HG02642 (cell line): Measurements from ENCODE around the gene NUTF2.

Experiments used
- ATAC-seq: cut with Tn5 transposase; IDR thresholded peaks from one replicate; pipeline ENCODE4 v1.9.1; 2021; ENCODE audit warnings: mild to moderate bottlenecking; ENCODE audit not compliant: unreplicated experiment, poor library complexity

The NUTF2 gene

DNA sequence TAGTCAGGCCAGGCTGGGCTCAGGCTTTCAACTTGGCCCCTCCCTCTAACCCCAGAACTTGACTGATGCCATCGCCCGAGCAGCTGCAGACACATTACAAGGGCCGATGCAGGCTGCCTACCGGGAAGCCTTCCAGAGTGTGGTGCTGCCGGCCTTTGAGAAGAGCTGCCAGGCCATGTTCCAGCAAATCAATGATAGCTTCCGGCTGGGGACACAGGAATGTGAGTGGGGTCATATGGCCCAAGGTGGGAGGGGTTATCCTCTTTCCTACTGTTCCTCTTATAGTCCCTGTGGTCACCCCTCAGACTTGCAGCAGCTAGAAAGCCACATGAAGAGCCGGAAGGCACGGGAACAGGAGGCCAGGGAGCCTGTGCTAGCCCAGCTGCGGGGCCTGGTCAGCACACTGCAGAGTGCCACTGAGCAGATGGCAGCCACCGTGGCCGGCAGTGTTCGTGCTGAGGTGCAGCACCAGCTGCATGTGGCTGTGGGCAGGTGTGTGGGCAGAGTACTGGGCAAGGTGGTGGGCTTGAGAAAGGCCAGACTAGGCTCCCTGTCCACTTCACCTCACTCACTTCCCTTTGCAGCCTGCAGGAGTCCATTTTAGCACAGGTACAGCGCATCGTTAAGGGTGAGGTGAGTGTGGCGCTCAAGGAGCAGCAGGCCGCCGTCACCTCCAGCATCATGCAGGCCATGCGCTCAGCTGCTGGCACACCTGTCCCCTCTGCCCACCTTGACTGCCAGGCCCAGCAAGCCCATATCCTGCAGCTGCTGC, 35.8 kb downstream of the NUTF2 start:
- no peak for ATAC-seq

- ATAC-seq: no peak
Measured at GRCh38 chr16:67883146-67883871, 36.6 kb downstream of the NUTF2 start.

DNA sequence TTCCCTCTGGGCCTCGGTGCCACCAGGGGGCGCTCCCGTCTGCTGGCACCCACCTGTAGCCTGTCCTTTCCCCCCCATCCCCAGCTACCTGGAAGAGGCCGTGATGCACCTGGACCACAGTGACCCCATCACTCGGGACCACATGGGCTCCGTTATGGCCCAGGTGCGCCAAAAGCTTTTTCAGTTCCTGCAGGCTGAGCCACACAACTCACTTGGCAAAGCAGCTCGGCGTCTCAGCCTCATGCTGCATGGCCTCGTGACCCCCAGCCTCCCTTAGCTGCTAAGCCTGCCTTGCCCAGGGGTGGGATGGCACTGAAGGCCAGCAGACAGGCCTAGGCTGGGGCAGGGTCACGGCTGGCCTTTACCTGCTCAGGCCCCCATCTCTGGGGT, 37.1 kb downstream of the NUTF2 start:
- ATAC-seq: no peak

DNA sequence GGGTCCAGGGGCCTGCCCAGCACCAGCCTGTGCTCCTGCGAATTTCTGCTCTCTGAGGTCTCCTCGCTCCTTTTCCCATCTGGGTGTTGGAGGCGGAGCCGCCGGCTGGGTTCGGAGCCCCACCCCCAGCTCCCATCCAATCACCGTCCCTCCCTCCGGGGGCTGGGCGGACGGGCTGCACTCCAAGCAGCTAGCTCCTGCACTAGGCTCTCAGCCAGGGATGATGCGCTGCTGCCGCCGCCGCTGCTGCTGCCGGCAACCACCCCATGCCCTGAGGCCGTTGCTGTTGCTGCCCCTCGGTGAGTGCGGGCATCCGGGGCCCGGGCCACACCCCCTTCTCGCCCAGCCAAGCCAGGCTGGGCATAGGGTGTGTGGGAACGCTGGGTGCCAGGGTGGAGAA, 38.0 kb downstream of the NUTF2 start, which contains the start of gene NRN1L:
NRN1L (plus strand) TSS at position 202 of the 400 bp plus-strand sequence; CDS start at position 221, 19 bp downstream.
- no peak for ATAC-seq

DNA sequence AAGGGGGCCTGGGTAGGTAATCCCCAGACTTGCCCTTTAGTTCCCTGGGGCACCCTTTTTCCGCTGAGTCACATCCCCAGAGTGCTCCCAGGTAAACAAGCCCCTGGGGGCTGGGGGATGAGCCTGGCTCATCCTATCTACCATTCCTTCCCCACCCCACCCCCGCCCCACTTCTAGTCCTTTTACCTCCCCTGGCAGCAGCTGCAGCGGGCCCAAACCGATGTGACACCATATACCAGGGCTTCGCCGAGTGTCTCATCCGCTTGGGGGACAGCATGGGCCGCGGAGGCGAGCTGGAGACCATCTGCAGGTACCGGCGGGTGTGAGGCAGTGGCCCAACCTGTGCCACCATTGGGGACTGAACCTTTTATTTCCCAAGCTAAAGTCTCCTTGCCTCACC, 38.8 kb downstream of the NUTF2 start:
- no peak for ATAC-seq

DNA sequence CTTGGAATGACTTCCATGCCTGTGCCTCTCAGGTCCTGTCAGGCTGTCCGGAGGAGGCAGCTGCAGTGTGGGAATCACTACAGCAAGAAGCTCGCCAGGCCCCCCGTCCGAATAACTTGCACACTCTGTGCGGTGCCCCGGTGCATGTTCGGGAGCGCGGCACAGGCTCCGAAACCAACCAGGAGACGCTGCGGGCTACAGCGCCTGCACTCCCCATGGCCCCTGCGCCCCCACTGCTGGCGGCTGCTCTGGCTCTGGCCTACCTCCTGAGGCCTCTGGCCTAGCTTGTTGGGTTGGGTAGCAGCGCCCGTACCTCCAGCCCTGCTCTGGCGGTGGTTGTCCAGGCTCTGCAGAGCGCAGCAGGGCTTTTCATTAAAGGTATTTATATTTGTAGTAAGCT, 39.2 kb downstream of the NUTF2 start:
- ATAC-seq: no peak

- no peak for ATAC-seq
Measured at GRCh38 chr16:67886387-67886786, 39.7 kb downstream of the NUTF2 start.

DNA sequence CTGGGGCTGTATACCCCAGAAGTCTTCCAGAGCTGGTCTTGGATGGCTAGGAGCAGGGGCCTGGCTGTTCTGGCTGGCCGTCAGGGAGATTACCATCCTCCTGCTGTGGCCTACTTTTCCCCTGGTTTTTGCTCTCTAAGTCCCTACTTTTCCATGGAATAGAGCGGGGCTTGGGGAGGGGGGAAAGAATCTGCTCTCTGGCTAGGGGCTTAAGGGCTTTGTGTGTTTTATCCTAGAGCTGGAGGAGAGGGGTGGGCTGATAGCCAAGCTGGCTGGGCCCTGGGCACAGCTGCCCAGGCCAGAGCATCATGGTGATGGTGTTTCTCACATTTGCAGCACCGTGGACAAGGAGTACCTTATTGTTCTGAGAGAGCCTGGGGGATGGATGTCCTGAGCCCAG, 41.6 kb downstream of the NUTF2 start:
- ATAC-seq: no peak

DNA sequence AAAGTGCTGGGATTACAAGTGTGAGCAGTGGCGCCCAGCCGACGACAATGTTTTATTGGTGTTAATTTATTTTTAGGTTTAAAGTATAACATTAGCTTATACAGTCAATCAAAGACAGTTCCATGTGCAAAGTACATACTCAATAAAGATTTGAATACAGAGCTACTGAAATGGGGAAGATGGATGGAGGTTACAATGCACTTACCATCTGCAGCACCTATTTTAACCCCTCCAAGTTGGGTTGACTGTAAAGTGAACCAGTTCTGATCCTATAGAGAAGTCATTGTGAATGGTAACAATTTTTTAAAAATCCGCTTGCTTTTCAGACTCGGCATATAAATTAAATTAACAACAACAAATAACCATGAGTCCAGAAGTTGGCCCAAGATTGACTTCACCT, 45.6 kb downstream of the NUTF2 start:
- ATAC-seq: no peak

DNA sequence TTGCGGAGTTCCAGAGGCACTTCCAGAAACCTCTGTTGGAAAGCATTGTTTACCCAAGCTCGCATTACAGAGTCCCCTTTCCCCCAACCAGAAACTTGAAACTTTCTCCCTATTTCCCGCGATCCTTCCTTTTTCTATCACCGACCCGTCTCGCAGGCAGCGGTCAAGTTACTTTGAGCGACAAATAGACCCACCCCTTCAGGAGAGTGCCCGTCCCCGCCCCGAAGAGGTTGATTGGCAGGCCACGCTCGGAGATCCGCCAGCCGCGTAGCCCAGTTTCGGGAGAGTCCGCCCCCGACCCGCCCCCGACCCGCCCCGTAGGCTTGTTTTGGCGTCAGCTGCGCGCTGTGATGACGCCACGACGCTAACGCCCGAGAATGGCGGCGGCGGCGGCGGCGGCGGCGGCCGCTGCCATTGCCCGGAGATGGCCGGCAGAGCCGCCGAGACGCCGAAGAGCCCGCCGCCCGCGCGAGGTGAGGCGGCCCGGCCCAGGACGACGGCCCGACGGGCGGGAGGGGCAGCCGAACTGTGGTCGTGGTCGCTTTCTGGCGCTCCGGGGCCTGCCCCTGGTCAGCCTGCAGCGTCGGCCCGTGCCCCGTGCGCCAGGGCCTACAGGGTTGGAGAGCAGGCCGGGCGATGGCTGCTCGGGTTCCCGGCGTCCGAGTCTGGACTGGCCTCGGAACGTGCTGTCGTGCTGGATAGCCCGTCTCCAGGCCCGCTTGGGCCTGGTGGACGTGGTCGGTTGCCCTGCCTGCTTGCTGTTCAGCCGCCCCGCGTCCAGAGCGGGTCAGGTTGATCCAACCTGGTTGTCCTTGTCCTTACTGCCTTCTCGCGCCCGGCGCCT, 46.4 kb downstream of the NUTF2 start, which contains the start of gene PSKH1:
PSKH1 (plus strand) TSS at position 356 of the 844 bp plus-strand sequence. CDS start 15,496 bp downstream, outside the sequence.
- ATAC-seq: peak; percentile 90

GRCh38 chr16:67893743-67894399, 47.1 kb downstream of the NUTF2 start:
- peak; percentile 3 for ATAC-seq

- ATAC-seq: no peak
Measured at GRCh38 chr16:67897231-67897630, 50.5 kb downstream of the NUTF2 start.

DNA sequence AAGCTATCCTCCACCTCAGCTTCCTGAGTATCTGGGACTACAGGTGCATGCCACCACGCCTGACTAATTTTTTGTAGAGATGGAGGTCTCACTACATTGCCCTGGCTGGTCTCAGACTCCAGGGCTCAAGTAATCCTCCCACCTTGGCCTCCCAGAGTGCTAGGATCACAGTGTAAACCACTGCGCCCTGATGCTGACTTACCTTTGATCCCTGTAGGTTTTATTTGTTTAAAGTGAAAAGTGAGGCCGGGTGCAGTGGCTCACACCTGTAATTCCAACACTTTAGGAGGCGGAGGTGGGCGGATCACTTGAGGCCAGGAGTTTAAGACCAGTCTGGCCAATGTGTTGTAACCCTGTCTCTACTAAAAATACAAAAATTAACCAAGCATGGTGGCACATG, 55.0 kb downstream of the NUTF2 start:
- no peak for ATAC-seq

- no peak for ATAC-seq
Measured at GRCh38 chr16:67902831-67903230, 56.1 kb downstream of the NUTF2 start.

DNA sequence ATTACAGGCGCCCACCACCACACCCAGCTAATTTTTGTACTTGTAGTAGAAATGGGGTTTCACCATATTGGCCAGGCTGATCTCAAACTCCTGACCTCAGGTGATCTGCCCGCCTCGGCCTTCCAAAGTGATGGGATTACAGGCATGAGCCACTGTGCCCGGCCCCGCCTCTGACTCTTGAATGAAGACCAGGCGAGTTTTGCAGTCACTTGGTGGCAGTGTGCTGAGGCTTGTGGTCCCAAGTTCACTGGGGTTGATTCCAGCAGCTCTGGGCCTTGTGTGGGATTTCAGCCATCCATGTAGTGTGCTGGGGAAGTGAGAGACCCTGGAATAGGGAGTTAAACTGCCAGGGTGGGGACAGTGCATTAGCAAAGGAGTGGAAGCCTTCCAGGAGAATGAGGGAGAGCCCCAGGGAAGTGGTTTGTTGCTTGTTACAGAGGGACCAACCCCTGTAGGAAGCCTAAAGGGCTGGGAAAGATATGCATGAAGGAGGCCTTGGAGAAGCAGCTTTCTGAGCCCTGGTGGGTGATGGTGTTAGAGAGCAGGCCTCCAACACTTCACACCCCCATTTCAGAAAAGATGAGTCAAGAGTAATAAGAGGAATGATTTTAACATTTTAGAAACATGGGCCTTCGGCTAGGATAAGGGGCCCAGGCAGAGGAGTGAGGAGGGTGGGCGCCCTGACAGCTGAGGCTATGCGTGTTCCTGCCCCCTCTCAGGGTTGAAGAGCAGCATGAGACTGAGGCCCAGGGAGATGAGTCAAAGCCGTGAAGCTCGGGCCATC, 60.9 kb downstream of the NUTF2 start:
- no peak for ATAC-seq

DNA sequence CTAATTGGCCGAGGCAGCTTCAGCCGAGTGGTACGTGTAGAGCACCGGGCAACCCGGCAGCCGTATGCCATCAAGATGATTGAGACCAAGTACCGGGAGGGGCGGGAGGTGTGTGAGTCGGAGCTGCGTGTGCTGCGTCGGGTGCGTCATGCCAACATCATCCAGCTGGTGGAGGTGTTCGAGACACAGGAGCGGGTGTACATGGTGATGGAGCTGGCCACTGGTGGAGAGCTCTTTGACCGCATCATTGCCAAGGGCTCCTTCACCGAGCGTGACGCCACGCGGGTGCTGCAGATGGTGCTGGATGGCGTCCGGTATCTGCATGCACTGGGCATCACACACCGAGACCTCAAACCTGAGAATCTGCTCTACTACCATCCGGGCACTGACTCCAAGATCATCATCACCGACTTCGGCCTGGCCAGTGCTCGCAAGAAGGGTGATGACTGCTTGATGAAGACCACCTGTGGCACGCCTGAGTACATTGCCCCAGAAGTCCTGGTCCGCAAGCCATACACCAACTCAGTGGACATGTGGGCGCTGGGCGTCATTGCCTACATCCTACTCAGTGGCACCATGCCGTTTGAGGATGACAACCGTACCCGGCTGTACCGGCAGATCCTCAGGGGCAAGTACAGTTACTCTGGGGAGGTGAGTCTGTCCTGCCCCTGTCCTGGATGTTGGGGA, 62.5 kb downstream of the NUTF2 start:
- ATAC-seq: no peak

DNA sequence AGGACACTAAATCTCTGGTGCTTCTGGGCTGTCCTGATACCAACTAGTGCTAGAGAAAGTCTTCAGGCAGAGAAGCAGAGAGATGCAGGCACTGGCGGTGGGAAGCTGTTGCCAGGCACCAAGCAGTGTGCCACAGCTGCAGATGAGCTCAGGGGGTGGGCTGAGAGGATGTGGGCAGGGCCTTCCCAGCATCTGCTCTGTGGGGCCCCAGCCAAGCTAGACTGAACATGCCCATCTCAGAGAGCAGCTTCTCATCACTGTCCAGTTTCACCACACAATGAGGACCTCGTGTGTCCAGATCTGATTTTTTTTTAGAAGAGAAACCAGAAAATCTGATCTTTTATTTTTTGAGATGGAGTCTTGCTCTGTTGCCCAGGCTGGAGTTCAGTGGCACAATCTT, 63.4 kb downstream of the NUTF2 start:
- no peak for ATAC-seq

DNA sequence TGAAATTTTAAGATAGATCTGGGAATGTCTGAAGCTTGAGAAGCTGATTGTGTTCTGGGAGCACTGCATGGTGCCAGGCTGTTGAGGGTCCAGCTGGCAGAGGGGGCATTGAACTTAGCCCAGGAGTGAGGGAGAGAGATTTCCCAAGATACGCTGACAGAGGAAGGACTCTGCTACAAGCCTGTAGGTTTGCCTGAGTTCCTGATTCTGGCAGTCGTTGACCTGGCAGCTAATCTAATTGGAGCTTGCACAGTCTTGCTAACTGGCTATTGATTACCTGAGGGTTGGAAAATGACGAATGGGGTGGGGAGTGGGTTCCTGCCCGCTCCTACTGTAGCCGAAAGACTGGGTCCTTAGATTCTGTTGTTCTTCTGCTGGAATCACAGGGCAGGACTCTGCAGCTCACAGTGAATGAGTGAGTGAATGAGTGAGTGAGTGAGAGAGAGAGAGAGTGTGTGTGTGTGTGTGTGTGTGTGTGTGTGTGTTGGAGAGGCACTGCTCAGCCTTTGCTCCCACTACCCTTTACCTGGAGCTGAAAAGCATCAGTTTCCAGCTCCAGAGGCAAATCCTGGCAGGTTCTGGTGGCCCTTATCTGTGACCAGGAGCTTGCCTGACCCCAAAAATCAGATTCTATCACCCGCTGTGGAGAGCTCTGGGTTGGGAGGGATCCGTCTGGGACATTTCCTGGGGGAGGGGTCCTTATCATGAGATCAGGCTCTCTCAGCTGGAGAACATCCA, 68.2 kb downstream of the NUTF2 start:
- ATAC-seq: no peak
